CD4-positive, alpha-beta memory T cell (primary cell): ENCODE data around the gene FGB. TPM values are rescaled to one million over a fixed set of nuclear protein-coding genes. Genes with fewer than 3 reads are reported as not detected.

Source experiments
- CTCF ChIA-PET: fragments of 350-600 bp; sonication (Branson Sonifier 250); formaldehyde crosslinking; loops from one replicate; lab custom pipeline; 2021; ENCODE audit warnings: inconsistent platforms; ENCODE audit not compliant: partially characterized antibody; lab: Charles Lee
- POLR2A ChIA-PET: fragments of 350-600 bp; sonication (Branson Sonifier 250); formaldehyde crosslinking; loops from one replicate; lab custom pipeline; 2021; ENCODE audit not compliant: partially characterized antibody; lab: Charles Lee
- DNase-seq, 5 donors: peaks; one replicate each; pipeline versions ENCODE4 v3.0.0 to v3.0.0-alpha.2; 2020 to 2022; ENCODE audit warnings: mixed read lengths in 1 of 5
- H3K27ac ChIP-seq: one replicate; pipeline ENCODE4 v1.7.0; 2013; ENCODE audit warnings: low read depth, low read length
- H3K27me3 ChIP-seq: 2 replicates; pipeline ENCODE4 v1.7.0; 2013; ENCODE audit warnings: mild to moderate bottlenecking, low read length, moderate library complexity; ENCODE audit not compliant: insufficient read depth
- H3K36me3 ChIP-seq: 2 replicates; pipeline ENCODE4 v1.7.0; 2013; ENCODE audit warnings: mild to moderate bottlenecking, low read length, moderate library complexity; ENCODE audit not compliant: insufficient read depth
- H3K4me1 ChIP-seq: 2 replicates; pipeline ENCODE4 v1.7.0; 2013; ENCODE audit warnings: mild to moderate bottlenecking, low read length, moderate library complexity; ENCODE audit not compliant: insufficient read depth
- H3K4me3 ChIP-seq, 2 donors: one replicate each; pipeline ENCODE4 v1.7.0; 2013; ENCODE audit warnings: low read length in 2 of 2, mild to moderate bottlenecking in 1 of 2
- H3K9me3 ChIP-seq, 2 donors: one replicate each; pipeline ENCODE4 v1.7.0; 2013; ENCODE audit warnings: low read length in 2 of 2, control low read depth in 1 of 2; ENCODE audit not compliant: control insufficient read depth in 1 of 2
- H3K27ac Mint-ChIP-seq, 7 donors: one replicate each; pipeline ENCODE4 v1.8.0; 2020 to 2021; ENCODE audit warnings: mixed read lengths in 7 of 7, mild to moderate bottlenecking in 6 of 7, inconsistent platforms in 3 of 7, moderate library complexity in 3 of 7
- H3K27me3 Mint-ChIP-seq, 2 donors: one replicate each; pipeline ENCODE4 v1.8.0; 2020 to 2021; ENCODE audit warnings: mixed read lengths in 2 of 2
- H3K36me3 Mint-ChIP-seq, 2 donors: one replicate each; pipeline ENCODE4 v1.8.0; 2020 to 2021; ENCODE audit warnings: mixed read lengths in 2 of 2, inconsistent platforms in 1 of 2, mild to moderate bottlenecking in 1 of 2
- H3K4me1 Mint-ChIP-seq, 4 donors: one replicate each; pipeline ENCODE4 v1.8.0; 2020 to 2021; ENCODE audit warnings: mixed read lengths in 4 of 4, mild to moderate bottlenecking in 1 of 4
- H3K4me3 Mint-ChIP-seq, 8 donors: one replicate each; pipeline ENCODE4 v1.8.0; 2020 to 2021; ENCODE audit warnings: mixed read lengths in 8 of 8, mild to moderate bottlenecking in 7 of 8, moderate library complexity in 6 of 8, inconsistent platforms in 3 of 8
- H3K9me3 Mint-ChIP-seq, 8 donors: one replicate each; pipeline ENCODE4 v1.8.0; 2020 to 2021; ENCODE audit warnings: mixed read lengths in 8 of 8, mild to moderate bottlenecking in 5 of 8, inconsistent platforms in 3 of 8, moderate library complexity in 1 of 8
- intact Hi-C: fragments of 100-400 bp; cut with micrococcal nuclease; formaldehyde crosslinking; loops from one replicate; pipeline ENCODE4 v1.15.1; 2023
- polyA plus RNA-seq, 2 donors: library from polyadenylated mRNA; unstranded; fragments of 300-500 nt; fragmentation: Illumina TruSeq; gene quantifications; one replicate each; pipeline ENCODE4 v1.2.3, GENCODE V29; 2021
- total RNA-seq, 2 experiments: library from RNA; stranded (reverse); gene quantifications; one replicate each; pipeline ENCODE4 v1.2.3, GENCODE V29; 2021

Gene FGB
- total and polyA plus RNA-seq, 4 experiments from 2014 or later = not detected

DNA sequence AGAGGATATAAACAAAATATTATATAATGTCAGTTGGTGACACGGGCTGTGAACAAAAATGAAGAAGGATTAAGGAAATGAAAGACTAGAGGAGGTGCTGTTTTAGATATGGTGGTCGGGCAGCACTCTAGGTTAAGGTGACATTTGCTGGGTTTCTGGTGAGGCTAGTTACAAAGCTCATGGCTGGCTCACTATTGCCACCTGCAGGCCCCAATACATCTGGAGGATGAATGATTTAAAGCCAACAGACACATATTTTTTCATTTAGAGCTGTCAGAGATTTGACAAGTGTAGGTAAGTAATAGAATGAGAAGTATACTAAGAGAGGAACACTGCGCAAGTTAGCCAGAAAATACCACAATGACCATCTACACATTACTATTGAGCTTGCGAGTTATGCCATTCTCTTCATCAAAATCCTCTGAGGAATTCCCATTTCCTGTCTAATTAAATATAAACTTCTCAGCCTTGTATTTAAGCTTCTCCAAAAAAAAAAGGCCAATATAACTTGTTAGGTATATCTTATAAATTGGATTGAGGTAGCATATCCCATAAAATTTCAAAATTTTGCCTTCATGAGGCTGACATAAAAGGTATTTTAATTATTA lies 56.0 kb downstream of the FGB start:
- ChIA-PET POLR2A (no interaction called here), CTCF (interaction anchor here (0.8 to 10.5 kb wide), 8 partner anchors 9 to 286 kb away, joined by 3 to 120 read pairs (median 5); partner anchors contain the start of gene PLRG1)
- Mint-ChIP-seq H3K4me1 (peaks cover 0 to 3% (median under 1%) of the 10 kb centered on the region in 4 donors), H3K27me3 (peaks cover 2 to 7% of the 10 kb centered on the region in 2 donors), H3K36me3 (no peaks in the 10 kb centered on the region), H3K4me3 (no peak overlapping the region), H3K9me3 (no peaks in the 10 kb centered on the region), H3K27ac (no peak overlapping the region)
- H3K4me1 ChIP-seq = no peaks in the 10 kb centered on the region
- peak in 4 of 5 donors; percentile 18 to 33 (median 27) for DNase-seq
- no peaks in the 10 kb centered on the region for H3K9me3 ChIP-seq
- no peak overlapping the region for H3K4me3 ChIP-seq
- H3K27ac ChIP-seq = no peak overlapping the region
- H3K36me3 ChIP-seq = no peaks in the 10 kb centered on the region
- intact Hi-C loops = loop anchor here (1.0 to 5.0 kb wide), 2 partner anchors 67 to 832 kb away; partner anchors contain the start of gene SFRP2
- H3K27me3 ChIP-seq = no peaks in the 10 kb centered on the region

DNA sequence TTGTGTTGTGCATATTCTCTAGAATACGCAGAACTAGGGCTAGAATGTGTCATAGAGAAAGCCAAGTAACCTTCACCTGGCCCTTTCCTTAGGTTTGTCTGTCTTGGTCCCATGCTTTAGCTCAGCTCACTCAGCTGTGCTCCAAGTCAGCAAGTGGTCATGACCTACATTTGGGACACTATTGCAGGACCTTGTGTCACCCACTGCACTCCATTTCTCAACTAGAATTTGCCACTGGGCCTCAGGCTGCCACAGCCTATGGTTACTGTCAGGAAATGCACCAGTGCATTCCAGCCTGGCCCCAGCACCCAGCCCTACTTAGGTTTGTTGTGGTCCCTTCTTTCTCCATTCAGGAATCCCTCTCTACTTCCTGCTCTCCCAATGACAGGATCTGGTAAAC lies 57.3 kb downstream of the FGB start:
- Mint-ChIP-seq H3K36me3 (no peaks in the 10 kb centered on the region), H3K4me1 (peaks cover 0 to 3% (median under 1%) of the 10 kb centered on the region in 4 donors), H3K27me3 (peaks cover 0 to 7% of the 10 kb centered on the region in 2 donors), H3K4me3 (no peak overlapping the region), H3K9me3 (no peaks in the 10 kb centered on the region), H3K27ac (no peak overlapping the region)
- no peaks in the 10 kb centered on the region for H3K4me1 ChIP-seq
- no peaks in the 10 kb centered on the region for H3K27me3 ChIP-seq
- H3K9me3 ChIP-seq = no peaks in the 10 kb centered on the region
- POLR2A ChIA-PET = no interaction called here
- CTCF ChIA-PET = interaction anchor here (1.0 to 10.5 kb wide), 2 partner anchors 26 to 69 kb away, joined by 3 to 120 read pairs; partner anchors contain the start of gene PLRG1
- H3K36me3 ChIP-seq = no peaks in the 10 kb centered on the region
- H3K27ac ChIP-seq = no peak overlapping the region
- intact Hi-C loops = loop anchor here (10.0 kb wide), 1 partner anchor 1275 kb away; the partner anchor contains the start of gene MND1
- H3K4me3 ChIP-seq = no peak overlapping the region
- DNase-seq = no peak

Other genes starting within 250 kb of the FGB start
- gene DCHS2, start 71.2 kb upstream of the FGB start, total RNA-seq = under 1 TPM; 0.14 to 0.17 TPM
- under 1 TPM in 1 of 2 donors, not detected in 1; 0.33 TPM for gene DCHS2, start 71.2 kb upstream of the FGB start, polyA plus RNA-seq
- 10 to 100 TPM; 77.5 to 81.8 TPM for gene PLRG1, start 12.6 kb upstream of the FGB start, total RNA-seq
- gene PLRG1, start 12.6 kb upstream of the FGB start, polyA plus RNA-seq = 10 to 100 TPM; 84.3 to 91.8 TPM
- not detected for gene FGA, start 27.7 kb downstream of the FGB start, total RNA-seq
- gene FGA, start 27.7 kb downstream of the FGB start, polyA plus RNA-seq = not detected
- not detected for gene FGG, start 49.6 kb downstream of the FGB start, total RNA-seq
- gene FGG, start 49.6 kb downstream of the FGB start, polyA plus RNA-seq = not detected
- not detected for gene LRAT, start 181.0 kb downstream of the FGB start, total RNA-seq
- gene LRAT, start 181.0 kb downstream of the FGB start, polyA plus RNA-seq = not detected
- not detected for gene RBM46, start 218.3 kb downstream of the FGB start, total RNA-seq
- gene RBM46, start 218.3 kb downstream of the FGB start, polyA plus RNA-seq = not detected